Adrenal gland (tissue), 12 donors: ENCODE results near the gene STK38. TPM values are rescaled to one million over a fixed set of nuclear protein-coding genes. Genes with fewer than 3 reads are reported as not detected.

Source experiments
- DNase-seq, 7 donors: peaks; one replicate each; pipeline ENCODE4 v3.0.0-alpha.2; 2019 to 2020
- H3K27ac ChIP-seq, 5 donors: fragments of 200-600 bp; sonication (generic) in 4 of 5; 1 replicate in 3 of 5; 2 replicates in 2 of 5; pipeline versions ENCODE4 v1.5.1 to v1.8.0; 2016 to 2020; ENCODE audit warnings: mild to moderate bottlenecking in 1 of 5
- H3K27me3 ChIP-seq: fragments of 200-600 bp; 2 replicates; pipeline ENCODE4 v1.8.0; 2021
- H3K36me3 ChIP-seq, 2 donors: fragments of 200-600 bp; replicated peaks in 1 of 2; 1 replicate in 1 of 2; 2 replicates in 1 of 2; pipeline versions ENCODE4 v1.5.1 to v1.8.0; 2018 to 2022
- H3K4me1 ChIP-seq, 2 donors: fragments of 200-600 bp; replicated peaks in 1 of 2; 1 replicate in 1 of 2; 2 replicates in 1 of 2; pipeline versions ENCODE4 v1.5.1 to v1.8.0; 2018 to 2021
- H3K4me3 ChIP-seq, 4 donors: fragments of 200-600 bp; sonication (generic) in 3 of 4; one replicate each; pipeline ENCODE4 v1.5.1; 2016 to 2018
- H3K9me3 ChIP-seq, 3 donors: fragments of 200-600 bp; sonication (generic) in 1 of 3; replicated peaks in 1 of 3; 1 replicate in 2 of 3; 2 replicates in 1 of 3; pipeline versions ENCODE4 v1.5.1 to v1.8.0; 2016 to 2021
- CTCF ChIP-seq, 6 experiments: fragments of 450-650 bp in 4 of 6; fragments of 200-600 bp in 2 of 6; sonication (generic) in 1 of 6; IDR thresholded peaks; 1 replicate in 5 of 6; 2 replicates in 1 of 6; pipeline versions ENCODE4 v1.5.1 to v1.8.0; 2016 to 2021; ENCODE audit warnings: antibody characterized with exemption in 6 of 6, mild to moderate bottlenecking in 2 of 6, moderate library complexity in 1 of 6
- POLR2A ChIP-seq, 2 donors: fragments of 450-650 bp; IDR thresholded peaks; one replicate each; pipeline ENCODE4 v1.6.1; 2017; ENCODE audit warnings: antibody characterized with exemption in 2 of 2, mild to moderate bottlenecking in 2 of 2, moderate library complexity in 1 of 2
- WGBS, 4 donors: extraction: QIAGEN DNeasy Blood & Tissue Kit in 2 of 4; methylation state at CpG; one replicate each; pipeline versions ENCODE4 v1.1.5 to v1.1.7; 2013 to 2017; 5-methylcytosine and 5-hydroxymethylcytosine counted together
- intact Hi-C, 2 donors: fragments of 100-400 bp; cut with DNase I; formaldehyde crosslinking; loops; one replicate each; pipeline versions ENCODE4 v1.14.1 to v1.15.0; 2022 to 2023
- polyA plus RNA-seq, 3 donors: library from polyadenylated mRNA; stranded (reverse); fragments of 200-250 nt in 2 of 3; fragments of 350-450 nt in 1 of 3; fragmentation: Illumina TruSeq in 1 of 3; extraction: RNeasy Lipid Tissue Mini Kit (QIAGEN cat#74804) in 1 of 3; gene quantifications; one replicate each; pipeline ENCODE4 v1.2.3, GENCODE V29; 2013 to 2014
- total RNA-seq, 9 donors: library from RNA; depleted of rRNA in 4 of 9; stranded (reverse); fragments of >200 nt in 4 of 9; fragments of 120-200 nt in 1 of 9; fragmentation: NEBNext Ultra II Directional in 1 of 9; extraction: Animal tissue kit (Norgen Biotek cat#: 25700) in 1 of 9; gene quantifications; one replicate each; pipeline versions ENCODE4 v1.1.0 to v1.2.4, GENCODE V29; 2013 to 2023
- donor health status: healthy with polysubstance abuse.
- donor health status: Bipolar disorder and iron deficiency.
- donor health status: DM: yes; HTN: yes; CAD: no.
- donor health status: DM: no; HTN: no; CAD: no.
- donor health status: DM: no; HTN: no; CAD: no.
- donor health status: DM: yes; HTN: yes; CAD: no.

The STK38 gene
- total and polyA plus RNA-seq, 12 donors: 7.4 to 21.3 (median 13.2) TPM

GRCh38 chr6:36571122-36572043, 24.1 kb upstream of the STK38 start:
- intact Hi-C loops: loop anchor here in 1 of 2 donors (10.0 kb wide), 1 partner anchor 147 kb away; no protein-coding TSS in a partner anchor
- no peaks in the 10 kb centered on the region for H3K9me3 ChIP-seq
- no peak for DNase-seq
- WGBS, 4 donors: 87 to 93% (median 89%) methylated on average over 4 of the region's 4 CpGs
- TF ChIP-seq CTCF (IDR thresholded peaks at IDR 0.05) (no peak), POLR2A (IDR thresholded peaks at IDR 0.05) (no peak)
- no peaks in the 10 kb centered on the region for H3K4me1 ChIP-seq
- no peak overlapping the region for H3K27ac ChIP-seq
- H3K4me3 ChIP-seq: no peak overlapping the region
- H3K27me3 ChIP-seq: no peaks in the 10 kb centered on the region
- H3K36me3 ChIP-seq: no peaks in the 10 kb centered on the region

- no peaks in the 10 kb centered on the region for H3K27me3 ChIP-seq
- no peaks in the 10 kb centered on the region for H3K4me1 ChIP-seq
- H3K36me3 ChIP-seq: no peaks in the 10 kb centered on the region
- no peaks in the 10 kb centered on the region for H3K9me3 ChIP-seq
- WGBS, 4 donors: 76 to 86% (median 81%) methylated on average over 2 of the region's 2 CpGs
- no peak for TF ChIP-seq CTCF (IDR thresholded peaks at IDR 0.05)
- TF ChIP-seq POLR2A (IDR thresholded peaks at IDR 0.05): no peak
- H3K4me3 ChIP-seq: no peak overlapping the region
- intact Hi-C loops: loop anchor here in 1 of 2 donors (10.0 kb wide), 1 partner anchor 145 kb away; no protein-coding TSS in a partner anchor
- no peak overlapping the region for H3K27ac ChIP-seq
- DNase-seq: no peak
Observed at GRCh38 chr6:36570264-36570663, 23.0 kb upstream of the STK38 start.

GRCh38 chr6:36566418-36566905, 19.2 kb upstream of the STK38 start:
- WGBS, 4 donors: 86 to 91% (median 88%) methylated on average over 8 of the region's 8 CpGs
- Histone ChIP-seq H3K36me3 (no peaks in the 10 kb centered on the region), H3K9me3 (no peaks in the 10 kb centered on the region), H3K4me3 (no peak overlapping the region), H3K4me1 (no peaks in the 10 kb centered on the region), H3K27me3 (no peaks in the 10 kb centered on the region), H3K27ac (no peak overlapping the region)
- no peak for DNase-seq
- TF ChIP-seq CTCF (IDR thresholded peaks at IDR 0.05) (no peak), POLR2A (IDR thresholded peaks at IDR 0.05) (no peak)
- intact Hi-C loops: no loop called here

GRCh38 chr6:36563928-36564284, 16.6 kb upstream of the STK38 start:
- no peak overlapping the region for H3K4me3 ChIP-seq
- no peaks in the 10 kb centered on the region for H3K4me1 ChIP-seq
- H3K9me3 ChIP-seq: no peaks in the 10 kb centered on the region
- intact Hi-C loops: no loop called here
- no peak for DNase-seq
- no peak overlapping the region for H3K27ac ChIP-seq
- TF ChIP-seq CTCF (IDR thresholded peaks at IDR 0.05) (no peak), POLR2A (IDR thresholded peaks at IDR 0.05) (no peak)
- no peaks in the 10 kb centered on the region for H3K27me3 ChIP-seq
- WGBS, 4 donors: 80 to 85% (median 82%) methylated on average over 4 of the region's 4 CpGs
- H3K36me3 ChIP-seq: no peaks in the 10 kb centered on the region
